HG02588 (cell line): ENCODE measurements around the gene TRIM71.

ENCODE experiments used
- ATAC-seq: cut with Tn5 transposase; IDR thresholded peaks from one replicate; pipeline ENCODE4 v1.9.1; 2021; ENCODE audit warnings: mild to moderate bottlenecking, moderate library complexity; ENCODE audit not compliant: unreplicated experiment

Gene TRIM71

DNA sequence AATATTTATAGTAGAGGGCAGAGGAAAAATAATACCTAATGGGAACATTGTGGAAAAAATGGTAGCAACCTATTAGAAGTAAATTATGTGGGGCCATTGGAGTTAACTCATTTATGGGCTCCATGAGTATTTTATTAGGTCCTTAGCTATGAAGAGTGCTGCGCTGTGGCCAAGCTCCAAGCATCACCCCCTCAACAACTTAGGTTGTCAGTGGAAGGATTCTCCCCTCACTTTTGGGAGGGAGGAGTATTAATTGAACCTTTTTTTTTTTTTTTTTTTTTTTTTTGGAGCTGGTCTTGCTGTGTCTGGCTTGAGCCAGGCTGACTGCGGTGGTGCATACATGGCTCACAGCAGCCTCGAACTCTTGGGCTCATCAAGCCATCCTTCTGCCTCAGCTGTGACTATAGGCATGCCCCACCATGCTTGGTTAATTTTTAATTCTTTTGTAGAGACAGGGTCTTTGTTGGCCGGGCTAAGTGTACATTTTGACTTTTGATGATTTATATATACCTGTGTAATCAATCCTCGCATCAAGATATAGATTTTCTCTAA lies 45.2 kb downstream of the TRIM71 start:
- no peak for ATAC-seq

- no peak for ATAC-seq
Measured at GRCh38 chr3:32865383-32865782, 47.6 kb downstream of the TRIM71 start.

GRCh38 chr3:32866533-32866932 lies 48.7 kb downstream of the TRIM71 start:
- no peak for ATAC-seq

DNA sequence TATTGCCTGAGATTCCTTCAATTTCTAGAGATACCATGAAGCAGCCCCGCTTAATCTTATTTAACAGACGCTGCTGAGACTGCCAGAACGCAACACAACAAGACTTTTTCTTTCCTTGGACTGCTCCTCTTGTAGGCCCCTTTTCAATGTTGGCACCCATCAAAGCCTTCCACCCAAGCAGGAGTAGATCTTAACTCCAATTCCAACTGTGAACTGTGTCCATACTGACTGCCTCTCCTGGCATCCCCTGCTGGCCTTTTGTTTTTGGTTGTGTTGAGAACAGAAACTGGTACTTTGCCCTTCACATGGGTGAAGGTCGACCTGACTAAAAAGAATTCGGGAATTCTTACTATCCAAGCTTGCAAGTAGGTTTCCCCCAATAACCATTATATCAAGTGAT lies 50.2 kb downstream of the TRIM71 start:
- no peak for ATAC-seq

DNA sequence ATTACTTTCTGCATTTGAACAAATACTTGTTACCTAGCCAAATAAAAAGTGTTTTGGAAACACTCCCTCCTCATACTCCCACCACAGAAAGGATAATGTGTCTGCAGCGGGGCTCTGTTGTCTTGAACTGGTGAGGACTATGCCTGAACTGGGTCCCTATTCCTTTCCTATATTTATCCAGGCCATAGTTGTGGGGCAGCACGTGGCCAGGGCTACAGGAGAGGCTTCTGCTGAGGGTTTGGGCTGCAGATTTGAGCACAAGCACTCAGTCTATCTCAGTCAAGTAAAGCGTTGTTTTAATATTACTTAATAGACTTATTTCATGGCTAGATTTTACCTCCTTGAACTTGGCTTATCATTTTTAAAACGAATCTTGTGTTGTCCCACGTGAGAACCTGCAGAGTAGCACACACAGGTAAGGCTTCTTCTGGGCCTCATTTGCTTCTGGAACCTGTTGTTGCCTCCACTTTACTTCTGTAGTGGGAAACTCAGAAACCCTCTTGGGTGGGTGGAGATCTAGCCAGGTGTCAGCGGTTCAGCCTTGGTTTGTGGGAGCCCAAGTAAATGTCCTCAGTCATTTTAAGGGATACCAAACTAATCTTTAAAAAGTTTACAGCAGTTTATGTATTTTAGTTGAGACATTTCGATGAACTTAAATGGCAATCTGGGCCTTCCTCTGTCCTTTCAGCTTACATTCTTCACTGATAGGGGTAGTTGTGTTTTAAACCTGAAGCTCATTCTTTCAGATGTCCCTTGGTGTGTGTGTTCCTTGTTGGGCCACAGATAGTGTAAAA lies 51.1 kb downstream of the TRIM71 start:
- no peak for ATAC-seq

DNA sequence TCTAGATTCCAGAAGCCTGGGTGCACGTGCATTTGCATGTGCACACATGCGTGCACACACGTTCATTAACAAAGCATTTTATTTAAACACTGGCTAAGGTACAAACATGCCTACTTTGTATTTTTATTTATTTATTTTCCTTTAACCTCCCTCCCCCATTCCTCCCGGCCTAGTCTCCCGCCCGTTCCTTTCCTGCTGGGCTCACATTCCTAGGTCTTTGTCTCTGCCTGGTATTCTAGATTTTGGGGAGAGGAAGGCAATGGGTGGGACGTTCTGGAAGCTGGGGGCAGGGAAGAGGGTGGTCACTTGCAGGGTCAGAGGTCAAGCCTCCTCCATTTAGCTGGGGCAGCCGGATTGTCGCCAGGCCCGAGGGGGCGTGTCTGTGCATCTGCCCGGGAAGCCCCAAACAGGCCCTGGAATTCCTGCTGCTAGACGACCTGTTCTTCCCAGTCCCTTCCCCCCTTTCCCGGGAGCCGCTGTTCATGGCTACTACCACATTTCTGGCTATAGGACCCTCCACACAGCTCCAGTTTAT lies 51.8 kb downstream of the TRIM71 start:
- ATAC-seq: no peak

DNA sequence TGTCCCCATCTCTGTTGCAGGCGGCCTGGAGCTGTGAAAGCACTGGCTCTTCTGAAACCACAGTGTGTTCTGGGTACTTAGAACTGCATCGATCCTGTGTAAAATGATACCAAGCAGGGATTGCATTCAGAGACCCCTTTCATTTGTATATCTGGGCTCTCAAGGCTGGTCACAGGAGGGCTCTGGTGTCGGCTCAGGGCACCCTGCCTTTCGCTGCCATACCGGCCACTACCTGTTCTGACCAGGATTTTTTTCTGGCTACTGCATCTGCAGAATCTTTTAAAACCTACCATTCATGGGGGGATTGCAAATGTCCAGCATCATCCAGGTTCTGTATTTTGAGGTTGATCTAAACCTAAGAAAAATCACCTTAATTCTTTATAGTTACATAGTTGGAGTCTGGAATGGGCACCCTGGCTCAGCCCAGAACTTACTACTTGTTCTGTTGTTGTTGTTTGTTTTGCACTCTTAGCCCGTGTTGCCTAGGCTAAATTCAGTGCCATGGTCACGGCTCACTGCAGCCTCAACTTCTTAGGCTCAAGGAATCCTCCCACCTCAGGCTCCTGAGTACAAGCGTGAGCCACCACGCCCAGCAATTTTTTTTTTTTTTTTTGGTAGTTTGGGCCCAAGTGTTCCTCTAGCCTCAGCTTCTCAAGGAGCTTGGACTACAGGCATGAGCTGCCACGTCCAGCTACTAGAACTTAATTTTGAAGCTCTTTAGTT lies 52.7 kb downstream of the TRIM71 start:
- no peak for ATAC-seq

GRCh38 chr3:32871273-32871672 lies 53.5 kb downstream of the TRIM71 start:
- no peak for ATAC-seq

GRCh38 chr3:32872487-32873382 lies 54.9 kb downstream of the TRIM71 start:
- no peak for ATAC-seq

- ATAC-seq: no peak
Measured at GRCh38 chr3:32873531-32874130, 55.8 kb downstream of the TRIM71 start.

- ATAC-seq: no peak
Measured at GRCh38 chr3:32876920-32877319, 59.1 kb downstream of the TRIM71 start.

DNA sequence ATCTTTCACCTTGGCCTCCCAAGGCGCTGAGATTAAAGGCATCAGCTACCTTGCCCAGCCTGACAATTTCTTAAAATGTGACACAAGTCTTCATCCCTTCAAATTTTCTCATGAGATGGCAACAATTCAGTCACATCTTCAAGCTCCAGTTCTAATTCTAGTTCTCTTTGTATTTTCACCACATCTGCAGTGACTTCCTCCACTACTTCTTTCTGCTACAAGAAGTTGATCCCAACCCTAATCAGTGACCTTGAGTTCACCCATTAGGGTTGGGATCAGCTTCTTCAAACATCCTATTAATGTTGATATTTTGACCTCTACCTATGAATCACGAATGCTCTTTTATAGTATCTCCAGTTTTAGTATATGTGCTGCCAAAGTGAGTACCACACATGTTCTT lies 59.8 kb downstream of the TRIM71 start:
- ATAC-seq: no peak

DNA sequence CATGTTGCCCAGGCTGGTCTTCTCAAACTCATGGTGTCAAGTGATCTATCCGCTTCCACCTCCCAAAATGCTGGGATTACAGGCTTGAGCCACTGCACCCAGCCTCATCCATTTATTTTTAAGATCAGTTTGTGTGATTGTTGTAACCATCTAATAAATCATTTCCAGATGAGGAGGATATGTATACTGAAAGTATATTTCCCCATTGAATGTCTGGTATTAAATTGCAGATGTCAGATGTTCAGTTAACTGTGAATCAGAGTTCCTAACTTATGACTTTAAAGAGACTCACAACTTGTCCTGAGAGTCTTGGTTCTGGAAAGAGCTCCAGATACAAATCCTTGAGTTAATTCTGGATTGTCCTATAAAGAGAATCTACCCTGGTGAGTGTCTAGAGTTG lies 62.4 kb downstream of the TRIM71 start:
- no peak for ATAC-seq

DNA sequence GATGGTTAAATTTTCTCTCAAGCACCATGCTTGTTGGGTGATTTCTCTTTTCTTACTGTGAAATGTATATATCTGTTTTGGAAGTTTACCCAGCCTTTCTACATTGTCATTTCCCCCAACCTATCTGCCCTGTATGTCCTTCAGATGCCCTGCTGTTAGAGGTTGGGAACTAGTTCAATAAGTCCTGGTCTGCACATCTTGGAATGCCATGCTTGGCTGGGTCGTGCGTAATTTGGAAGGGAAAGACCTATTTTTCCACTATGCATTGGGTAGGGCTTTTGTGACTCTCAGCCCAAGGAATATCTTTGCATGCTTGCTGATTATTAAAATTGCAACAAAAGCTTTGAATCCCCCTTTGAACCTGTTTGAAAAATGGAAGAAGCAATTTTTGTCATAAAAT lies 63.8 kb downstream of the TRIM71 start:
- no peak for ATAC-seq

GRCh38 chr3:32882189-32882588 lies 64.4 kb downstream of the TRIM71 start:
- ATAC-seq: no peak

DNA sequence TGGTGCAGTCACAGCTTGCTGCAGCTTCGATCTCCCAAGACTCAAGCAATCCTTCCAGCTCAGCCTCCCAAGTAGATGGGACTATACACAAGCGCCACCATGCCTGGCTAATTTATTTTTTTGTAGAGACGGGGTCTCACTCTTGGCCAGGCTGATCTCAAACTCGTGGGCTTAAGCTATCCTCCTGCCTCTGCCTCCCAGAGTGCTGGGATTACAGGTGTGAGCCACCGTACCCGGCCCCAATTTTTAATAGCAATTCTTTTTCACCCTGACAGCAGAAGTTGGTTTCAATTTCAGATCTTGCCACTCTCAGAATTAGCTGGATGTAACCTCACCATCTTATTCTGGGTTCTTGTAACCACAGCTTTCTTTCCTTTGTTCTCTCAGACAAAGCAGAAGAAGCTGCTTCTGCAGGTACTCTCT lies 64.8 kb downstream of the TRIM71 start:
- ATAC-seq: peak; percentile 92

- no peak for ATAC-seq
Measured at GRCh38 chr3:32883817-32884216, 66.0 kb downstream of the TRIM71 start.

GRCh38 chr3:32884591-32884990 lies 66.8 kb downstream of the TRIM71 start:
- no peak for ATAC-seq

- no peak for ATAC-seq
Measured at GRCh38 chr3:32885283-32885901, 67.6 kb downstream of the TRIM71 start.

DNA sequence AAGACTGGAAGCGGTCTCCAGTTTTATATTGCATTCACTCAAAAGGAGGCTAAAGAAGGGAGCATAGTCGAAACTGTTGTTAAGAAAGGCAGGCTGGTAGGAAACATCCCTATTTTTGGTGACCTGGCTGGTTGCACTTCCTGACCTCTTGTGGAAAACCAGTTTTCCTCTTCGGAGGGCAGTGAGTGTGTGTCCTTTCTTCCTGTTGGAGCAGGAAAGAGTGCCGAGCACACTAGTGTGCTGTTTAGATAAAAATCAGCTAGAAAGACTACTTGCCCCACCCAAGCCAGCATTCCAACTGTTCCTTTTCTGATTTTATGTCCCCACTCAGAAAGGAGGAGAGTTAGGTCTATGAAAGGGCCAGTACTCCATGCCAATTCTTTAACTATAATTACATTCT lies 68.5 kb downstream of the TRIM71 start:
- ATAC-seq: no peak
